GM12891 (cell line): ENCODE results near the gene SORCS2.

Source experiments
- DNase-seq: peaks from one replicate; pipeline ENCODE4 v3.0.0; 2011; ENCODE audit warnings: low spot score; ENCODE audit not compliant: insufficient read length
- FAIRE-seq: peaks from 2 replicates; lab custom pipeline; 2011; peaks lifted over from hg19 to GRCh38; lab: Jason Lieb, UNC
- PAX5 ChIP-seq: IDR thresholded peaks from 2 replicates; pipeline ENCODE4 v1.6.1; 2011; ENCODE audit warnings: low read length, moderate library complexity, mild to moderate bottlenecking; ENCODE audit not compliant: insufficient read depth, severe bottlenecking
- POLR2A ChIP-seq: IDR thresholded peaks from 2 replicates; pipeline ENCODE4 v1.6.1; 2011; ENCODE audit warnings: low read depth, low read length, control low read depth
- POLR2AphosphoS5 ChIP-seq: IDR thresholded peaks from 2 replicates; pipeline ENCODE4 v1.6.1; 2011; ENCODE audit warnings: low read depth, low read length, control low read depth
- POU2F2 ChIP-seq: IDR thresholded peaks from 2 replicates; pipeline ENCODE4 v1.6.1; 2011; ENCODE audit warnings: low read depth, mild to moderate bottlenecking, control low read depth, low read length, moderate library complexity
- SPI1 ChIP-seq: IDR thresholded peaks from 2 replicates; pipeline ENCODE4 v1.6.1; 2011; ENCODE audit warnings: low read depth, low read length, control low read depth
- TAF1 ChIP-seq: IDR thresholded peaks from 2 replicates; pipeline ENCODE4 v1.6.1; 2011; ENCODE audit warnings: low read depth, low read length, control low read depth

SORCS2 gene

GRCh38 chr4:7753271-7753670, 560.9 kb downstream of the SORCS2 start:
- TF ChIP-seq POLR2AphosphoS5 (no peak), SPI1 (no peak), TAF1 (no peak), POU2F2 (no peak), POLR2A (no peak), PAX5 (no peak)
- FAIRE-seq (no peak), DNase-seq (no peak)

GRCh38 chr4:7753931-7754465, 561.7 kb downstream of the SORCS2 start:
- no peak for DNase-seq
- FAIRE-seq: no peak

DNA sequence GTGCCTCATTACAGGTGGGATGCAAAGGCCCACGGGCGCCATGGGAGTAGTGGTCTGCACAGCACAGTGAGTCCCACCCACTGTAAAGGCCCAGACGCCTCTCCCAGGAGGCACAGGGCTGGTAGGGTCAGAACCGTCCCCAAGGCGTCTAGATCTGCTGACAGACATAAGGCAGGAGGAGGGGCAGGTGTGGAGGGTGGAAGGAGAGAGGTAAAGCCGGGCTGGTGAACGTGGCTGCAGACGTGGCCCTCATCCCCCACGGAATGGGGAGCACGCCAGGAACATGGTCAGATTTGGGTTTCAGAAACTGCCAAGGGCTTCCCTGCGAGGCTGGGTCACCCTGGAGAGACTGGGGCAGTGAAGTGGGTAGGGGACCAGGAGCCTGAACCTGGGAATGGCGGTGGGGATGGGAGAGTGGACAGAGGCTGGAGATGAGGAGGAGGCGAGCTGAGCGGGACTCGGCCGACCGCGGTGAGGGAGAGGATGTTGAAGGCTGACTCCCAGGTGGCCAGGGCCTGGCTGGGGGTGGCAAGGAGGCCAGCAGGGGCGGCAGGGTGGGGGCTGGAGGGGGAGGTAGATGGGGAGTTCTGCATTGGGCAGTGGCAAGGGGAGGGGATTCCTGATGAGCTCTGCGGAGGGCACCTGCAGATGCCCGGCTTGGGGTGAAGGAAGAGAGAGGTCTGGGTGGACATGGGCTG, 562.4 kb downstream of the SORCS2 start:
- DNase-seq (no peak), FAIRE-seq (no peak)
- TF ChIP-seq POLR2AphosphoS5 (no peak), PAX5 (no peak), POU2F2 (no peak), POLR2A (no peak), TAF1 (no peak)

More at GRCh38 chr4:7753931-7754465, 561.7 kb downstream of the SORCS2 start:
- TF ChIP-seq TAF1 (no peak), SPI1 (no peak), POU2F2 (no peak), POLR2AphosphoS5 (no peak), PAX5 (no peak), POLR2A (no peak)

GRCh38 chr4:7755561-7755960, 563.2 kb downstream of the SORCS2 start:
- TF ChIP-seq POLR2AphosphoS5 (no peak), POU2F2 (no peak), TAF1 (no peak), PAX5 (no peak), SPI1 (no peak), POLR2A (no peak)
- no peak for DNase-seq
- no peak for FAIRE-seq

- DNase-seq: no peak
- TF ChIP-seq POU2F2: no peak
- no peak for FAIRE-seq
These were observed 563.7 kb downstream of the SORCS2 start for GRCh38 chr4:7756071-7756470.

DNA sequence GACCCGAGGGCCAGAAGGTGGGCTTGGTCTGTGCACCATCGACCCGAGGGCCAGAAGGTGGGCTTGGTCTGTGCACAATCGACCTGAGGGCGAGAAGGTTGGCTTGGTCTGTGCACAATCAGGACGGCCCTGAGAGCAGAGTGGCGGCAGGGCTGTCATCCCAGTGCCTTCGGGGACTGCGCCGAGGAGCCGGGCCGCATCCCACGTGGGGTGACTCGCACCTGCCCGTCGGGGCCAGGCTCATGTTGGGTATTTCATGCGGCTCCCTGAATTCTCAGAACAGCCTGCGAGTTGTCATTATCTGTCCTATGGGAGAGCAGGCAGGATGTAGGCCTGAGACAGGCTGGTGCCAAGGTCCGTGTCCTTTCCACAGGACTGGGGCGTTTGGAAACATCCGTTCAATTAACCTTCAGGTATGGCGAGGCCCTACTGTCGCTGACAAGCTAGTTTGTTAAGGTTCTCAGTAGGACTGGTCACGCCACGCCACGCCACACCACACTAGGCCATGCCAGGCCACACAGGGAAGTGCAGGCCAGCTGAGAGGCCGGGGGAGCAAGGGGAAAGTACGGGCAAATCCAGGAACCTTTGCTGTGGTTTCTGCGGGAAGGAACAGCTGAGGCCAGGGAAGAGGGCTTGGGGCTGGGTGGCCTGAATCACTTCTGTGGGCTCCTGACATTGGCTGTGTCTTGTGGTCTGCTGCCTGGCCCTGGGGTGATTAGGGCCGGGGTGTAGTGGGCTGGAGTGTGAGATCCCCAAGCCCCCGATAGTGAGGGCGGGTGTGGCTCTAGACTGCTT, 564.4 kb downstream of the SORCS2 start:
- TF ChIP-seq TAF1 (no peak), POLR2A (no peak), PAX5 (no peak), POU2F2 (no peak), POLR2AphosphoS5 (no peak), SPI1 (no peak)
- FAIRE-seq (no peak), DNase-seq (no peak)

DNA sequence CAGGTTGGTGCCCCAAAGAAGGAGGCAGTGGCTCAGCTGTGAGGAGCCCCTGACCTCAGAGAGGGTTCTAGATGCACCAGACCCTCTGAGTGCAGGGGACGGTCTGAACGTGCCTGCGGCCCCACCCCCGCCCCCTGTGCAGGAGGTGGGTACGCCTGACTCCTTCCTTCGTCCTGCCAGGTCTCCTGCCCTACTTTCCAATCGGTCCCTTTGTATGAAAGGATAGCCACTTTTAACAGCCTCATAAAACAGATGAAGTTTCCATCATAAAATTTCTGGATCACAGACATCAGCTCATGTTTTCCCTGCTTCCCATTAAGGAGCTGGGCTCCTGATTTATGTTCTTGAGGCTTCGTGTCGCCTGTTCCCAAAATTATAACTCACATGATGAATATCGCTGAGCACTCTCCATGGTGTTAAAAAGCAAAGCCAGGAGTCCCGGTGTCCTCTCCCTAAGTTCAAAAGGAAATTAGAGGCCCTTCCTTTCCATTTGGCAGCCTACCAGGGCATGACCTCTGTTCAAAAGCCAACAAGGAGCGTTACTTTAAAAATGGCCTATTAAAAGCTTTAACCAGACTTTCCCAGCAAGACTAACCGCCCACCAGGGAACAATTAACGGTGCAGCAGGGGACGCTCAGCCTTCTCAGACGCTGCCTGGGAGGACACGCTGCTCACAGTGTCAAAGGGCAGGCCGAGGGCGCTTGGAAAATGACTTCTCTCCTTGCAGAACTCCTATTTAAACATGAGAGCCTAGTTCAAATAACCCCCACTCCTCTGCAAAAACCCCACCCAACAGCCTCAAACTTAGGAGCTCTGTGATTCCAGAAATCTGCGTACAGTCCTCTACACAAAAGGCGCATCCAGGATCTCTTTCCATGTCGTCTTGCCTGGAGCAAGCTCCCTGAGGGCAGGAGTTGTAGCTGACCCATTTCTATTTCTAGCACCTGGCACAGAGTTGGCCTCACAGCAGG, 565.4 kb downstream of the SORCS2 start:
- FAIRE-seq: no peak
- no peak for TF ChIP-seq POLR2AphosphoS5
- TF ChIP-seq PAX5: no peak
- TF ChIP-seq POU2F2: no peak
- TF ChIP-seq SPI1: no peak
- no peak for TF ChIP-seq POLR2A
- TF ChIP-seq TAF1: no peak
- no peak for DNase-seq

DNA sequence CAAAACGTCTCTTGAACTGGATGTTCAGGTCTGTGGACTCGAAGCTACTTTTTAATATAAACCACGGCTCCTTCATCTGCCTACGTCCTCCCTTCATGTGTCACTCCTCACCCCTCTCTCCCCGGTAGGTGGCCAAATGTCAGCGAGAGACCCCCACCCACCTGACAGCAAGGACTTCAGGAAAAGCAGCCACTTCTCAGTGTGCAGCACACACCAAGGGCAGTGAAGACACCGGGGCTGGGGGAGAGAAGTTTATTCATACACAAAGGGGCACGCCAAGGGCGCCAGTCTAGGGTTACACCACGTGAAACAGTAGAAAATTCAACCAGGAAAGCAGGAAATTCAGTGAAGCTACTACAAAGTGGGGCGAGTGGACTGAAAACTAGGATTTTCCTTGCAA, 566.1 kb downstream of the SORCS2 start:
- no peak for FAIRE-seq
- TF ChIP-seq POLR2A (no peak), TAF1 (no peak), PAX5 (no peak), SPI1 (no peak)

More for the DNA sequence above, 566.1 kb downstream of the SORCS2 start:
- DNase-seq: no peak
